Hepatocyte (in vitro differentiated cells): ENCODE measurements around the gene PRPF38B. TPM values are rescaled to one million over a fixed set of nuclear protein-coding genes. Genes with fewer than 3 reads are reported as not detected.

ENCODE experiments used
- DNase-seq: peaks from one replicate; pipeline ENCODE4 v3.0.0-alpha.2; 2016; ENCODE audit warnings: low spot score
- H2AFZ ChIP-seq: fragments of 200-600 bp; sonication (generic); 2 replicates; pipeline ENCODE4 v1.6.0; 2016; ENCODE audit warnings: antibody characterized with exemption, mild to moderate bottlenecking
- H3K27ac ChIP-seq: fragments of 200-600 bp; sonication (generic); 2 replicates; pipeline ENCODE4 v1.5.1; 2016; ENCODE audit warnings: mild to moderate bottlenecking
- H3K27me3 ChIP-seq: fragments of 200-600 bp; sonication (generic); 2 replicates; pipeline ENCODE4 v1.6.1; 2016
- H3K36me3 ChIP-seq: fragments of 200-600 bp; sonication (generic); replicated peaks from 2 replicates; pipeline ENCODE4 v1.5.1; 2016; ENCODE audit warnings: low read depth; ENCODE audit not compliant: insufficient read depth
- H3K4me1 ChIP-seq: fragments of 200-600 bp; sonication (generic); 2 replicates; pipeline ENCODE4 v1.5.1; 2016; ENCODE audit warnings: mild to moderate bottlenecking, moderate library complexity; ENCODE audit not compliant: insufficient read depth
- H3K4me2 ChIP-seq: fragments of 200-600 bp; sonication (generic); 2 replicates; pipeline ENCODE4 v1.6.0; 2016
- H3K4me3 ChIP-seq: fragments of 200-600 bp; sonication (generic); 2 replicates; pipeline ENCODE4 v1.5.1; 2016; ENCODE audit warnings: mild to moderate bottlenecking
- H3K79me2 ChIP-seq: fragments of 200-600 bp; sonication (generic); 2 replicates; pipeline ENCODE4 v1.6.0; 2017; ENCODE audit warnings: mild to moderate bottlenecking
- H3K9me2 ChIP-seq: fragments of 200-600 bp; sonication (generic); replicated peaks from 2 replicates; pipeline ENCODE4 v1.6.0; 2017; ENCODE audit warnings: mild to moderate bottlenecking; ENCODE audit not compliant: insufficient read depth
- H3K9me3 ChIP-seq: fragments of 200-600 bp; sonication (generic); 2 replicates; pipeline ENCODE4 v1.5.1; 2016; ENCODE audit warnings: low read depth, mild to moderate bottlenecking
- H4K20me1 ChIP-seq: fragments of 200-600 bp; sonication (generic); 2 replicates; pipeline ENCODE4 v1.6.0; 2016; ENCODE audit warnings: mild to moderate bottlenecking; ENCODE audit not compliant: insufficient read depth, poor library complexity, severe bottlenecking
- EZH2 ChIP-seq: fragments of 200-600 bp; sonication (generic); IDR thresholded peaks from 2 replicates; pipeline ENCODE4 v1.6.1; 2016; ENCODE audit warnings: antibody characterized with exemption, mild to moderate bottlenecking, borderline replicate concordance
- EZH2phosphoT487 ChIP-seq: fragments of 200-600 bp; sonication (generic); IDR thresholded peaks from one replicate; pipeline ENCODE4 v1.6.1; 2018; ENCODE audit warnings: antibody characterized with exemption, mild to moderate bottlenecking, low read depth, moderate library complexity; ENCODE audit not compliant: unreplicated experiment, severe bottlenecking
- WGBS: methylation state at CpG from one replicate; pipeline ENCODE4 v1.1.6; 2016; ENCODE audit warnings: low lambda C conversion rate; ENCODE audit errors: missing lambda C conversion rate; 5-methylcytosine and 5-hydroxymethylcytosine counted together
- polyA plus RNA-seq: library from polyadenylated mRNA; unstranded; fragments of >200 nt; fragmentation: Nextera tagmentation; extraction: Ambion mirVana; gene quantifications from 2 replicates; pipeline ENCODE4 v1.2.1, GENCODE V29; 2016
- total RNA-seq: library from RNA; depleted of rRNA; stranded (reverse); fragments of >200 nt; gene quantifications from 2 replicates; pipeline ENCODE4 v1.2.3, GENCODE V29; 2014
- TF ChIP-seq, protein P1 (sequence below): fragments of 200-600 bp; sonication (generic); IDR thresholded peaks from 2 replicates; pipeline ENCODE4 v1.5.1; 2016; ENCODE audit warnings: antibody characterized with exemption, mild to moderate bottlenecking; ENCODE audit not compliant: poor library complexity

The PRPF38B gene
- total and polyA plus RNA-seq, 2 experiments from 2014 or later: 26.1 to 30.1 TPM

DNA sequence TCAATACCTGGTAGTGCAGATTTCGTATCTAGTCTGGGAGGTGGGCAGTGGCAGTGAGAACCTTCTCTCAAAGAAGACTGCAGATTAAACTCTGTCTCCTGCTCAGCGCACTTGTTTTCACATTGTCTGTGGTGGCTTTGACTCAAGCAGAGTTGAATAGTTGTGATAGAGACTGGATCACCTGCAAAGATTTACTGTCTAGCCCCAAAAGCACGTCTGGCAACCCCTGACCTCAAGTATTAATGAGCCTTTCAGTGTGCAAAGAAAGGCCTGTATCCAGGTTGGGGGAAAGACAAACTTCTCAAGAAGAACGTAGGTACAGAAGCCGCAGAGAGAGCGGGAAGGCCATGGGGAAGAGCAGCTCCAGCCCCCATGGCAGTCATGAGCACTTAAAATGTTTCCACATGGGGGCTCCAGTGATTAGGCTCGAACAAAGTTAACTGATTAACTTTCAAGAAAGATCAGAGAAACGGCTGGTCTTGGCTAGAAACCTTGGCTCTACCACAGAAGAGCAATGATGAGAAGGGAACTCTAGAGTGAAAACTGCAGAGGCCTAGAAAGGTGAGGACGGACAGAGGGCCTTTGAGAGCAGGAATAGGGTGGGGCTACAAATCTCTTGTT lies 46.4 kb upstream of the PRPF38B start:
- H3K27me3 ChIP-seq: no peaks in the 10 kb centered on the region
- H3K4me3 ChIP-seq: no peak overlapping the region
- H3K79me2 ChIP-seq: no peaks in the 10 kb centered on the region
- H3K9me3 ChIP-seq: no peaks in the 10 kb centered on the region
- H3K4me2 ChIP-seq: no peak overlapping the region
- H3K27ac ChIP-seq: peak overlapping the region; percentile 89
- H3K36me3 ChIP-seq: no peaks in the 10 kb centered on the region
- peak overlapping the region; percentile 9 for H2AFZ ChIP-seq
- 83% methylated on average over 9 of the region's 9 CpGs for WGBS
- TF ChIP-seq, protein P1, sequence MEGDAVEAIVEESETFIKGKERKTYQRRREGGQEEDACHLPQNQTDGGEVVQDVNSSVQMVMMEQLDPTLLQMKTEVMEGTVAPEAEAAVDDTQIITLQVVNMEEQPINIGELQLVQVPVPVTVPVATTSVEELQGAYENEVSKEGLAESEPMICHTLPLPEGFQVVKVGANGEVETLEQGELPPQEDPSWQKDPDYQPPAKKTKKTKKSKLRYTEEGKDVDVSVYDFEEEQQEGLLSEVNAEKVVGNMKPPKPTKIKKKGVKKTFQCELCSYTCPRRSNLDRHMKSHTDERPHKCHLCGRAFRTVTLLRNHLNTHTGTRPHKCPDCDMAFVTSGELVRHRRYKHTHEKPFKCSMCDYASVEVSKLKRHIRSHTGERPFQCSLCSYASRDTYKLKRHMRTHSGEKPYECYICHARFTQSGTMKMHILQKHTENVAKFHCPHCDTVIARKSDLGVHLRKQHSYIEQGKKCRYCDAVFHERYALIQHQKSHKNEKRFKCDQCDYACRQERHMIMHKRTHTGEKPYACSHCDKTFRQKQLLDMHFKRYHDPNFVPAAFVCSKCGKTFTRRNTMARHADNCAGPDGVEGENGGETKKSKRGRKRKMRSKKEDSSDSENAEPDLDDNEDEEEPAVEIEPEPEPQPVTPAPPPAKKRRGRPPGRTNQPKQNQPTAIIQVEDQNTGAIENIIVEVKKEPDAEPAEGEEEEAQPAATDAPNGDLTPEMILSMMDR: no peak
- TF ChIP-seq EZH2: no peak
- H3K9me2 ChIP-seq: no peaks in the 10 kb centered on the region
- DNase-seq: no peak
- H4K20me1 ChIP-seq: no peaks in the 10 kb centered on the region
- no peaks in the 10 kb centered on the region for H3K4me1 ChIP-seq

GRCh38 chr1:108646265-108646647 lies 45.9 kb upstream of the PRPF38B start:
- Histone ChIP-seq H3K9me3 (no peaks in the 10 kb centered on the region), H3K4me2 (no peak overlapping the region), H3K4me1 (no peaks in the 10 kb centered on the region), H3K27me3 (no peaks in the 10 kb centered on the region), H3K36me3 (no peaks in the 10 kb centered on the region), H2AFZ (peak overlapping the region; percentile 9), H3K4me3 (no peak overlapping the region), H3K27ac (peak overlapping the region; percentile 89), H3K9me2 (no peaks in the 10 kb centered on the region), H3K79me2 (no peaks in the 10 kb centered on the region), H4K20me1 (no peaks in the 10 kb centered on the region)
- no peak for DNase-seq
- 99% methylated on average over 4 of the region's 4 CpGs for WGBS
- TF ChIP-seq EZH2: no peak
- TF ChIP-seq EZH2phosphoT487: no peak
- TF ChIP-seq, protein P1: no peak

GRCh38 chr1:108646648-108647269 lies 45.4 kb upstream of the PRPF38B start:
- Histone ChIP-seq H3K9me2 (no peaks in the 10 kb centered on the region), H3K36me3 (no peaks in the 10 kb centered on the region), H3K27ac (peak overlapping the region; percentile 89), H3K4me2 (peak overlapping the region; percentile 33), H4K20me1 (no peaks in the 10 kb centered on the region), H3K4me1 (no peaks in the 10 kb centered on the region), H2AFZ (peak overlapping the region; percentile 9), H3K27me3 (no peaks in the 10 kb centered on the region), H3K9me3 (no peaks in the 10 kb centered on the region), H3K79me2 (no peaks in the 10 kb centered on the region), H3K4me3 (no peak overlapping the region)
- 81% methylated on average over 11 of the region's 11 CpGs for WGBS
- DNase-seq: peak; percentile 76
- TF ChIP-seq, protein P1: no peak
- TF ChIP-seq EZH2: no peak
- no peak for TF ChIP-seq EZH2phosphoT487
